ENCODE data around the gene GABRD. TPM values are rescaled to one million over a fixed set of nuclear protein-coding genes. Genes with fewer than 3 reads are reported as not detected.

GABRD gene
- total and polyA plus RNA-seq, 10 of the 15 experiments (the other 5 are each of a cell fraction or from before 2014, with no cell fraction given) = not detected

DNA sequence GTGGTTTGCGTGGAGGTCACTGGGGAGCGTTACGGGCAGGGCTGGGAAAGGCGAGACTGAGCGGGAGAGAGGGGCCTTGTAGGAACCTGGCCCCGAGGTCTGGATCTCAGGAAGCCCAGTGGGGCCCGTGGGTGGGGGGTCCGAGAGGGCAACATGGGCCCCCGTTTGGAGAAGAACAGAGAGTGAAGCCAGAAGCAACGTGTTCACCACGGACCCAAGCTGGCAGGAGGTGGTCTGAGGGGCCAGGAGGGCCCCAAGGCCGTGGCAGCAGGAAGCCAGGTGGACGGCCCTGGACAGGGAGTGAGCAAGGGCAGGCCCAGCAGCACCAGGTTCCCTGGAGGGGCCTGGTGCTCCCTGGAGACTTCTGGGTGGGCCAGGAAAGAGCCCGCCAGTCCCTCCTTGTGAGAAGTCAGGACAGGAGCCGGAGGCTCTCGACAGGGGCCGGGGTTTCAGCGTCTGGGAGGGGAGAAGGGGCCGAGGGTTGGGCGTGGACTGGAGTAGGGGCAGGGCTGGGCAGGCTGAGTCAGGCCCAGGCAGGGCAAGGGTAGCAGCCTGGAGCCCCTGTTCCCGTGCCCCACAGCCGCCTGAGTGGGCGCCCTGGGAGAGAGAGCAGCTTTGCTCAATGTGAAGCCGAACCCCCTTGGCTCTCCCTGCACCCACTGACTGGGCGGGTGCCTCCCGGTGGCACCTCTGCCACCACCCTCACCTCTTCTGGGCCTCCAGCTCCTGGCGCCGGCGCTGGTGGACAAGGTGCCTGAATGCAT is 49.0 kb upstream of the GABRD start:
- TF ChIP-seq BACH1 (IDR thresholded peaks at IDR 0.05; ENCODE audit: borderline replicate concordance) (no peak), GATAD2B (conservative IDR thresholded peaks at IDR 0.05; ENCODE audit: low read depth) (no peak), ASH2L (IDR thresholded peaks at IDR 0.05; ENCODE audit: borderline replicate concordance, low read depth) (no peak), USF2 (IDR thresholded peaks at IDR 0.05; ENCODE audit: borderline replicate concordance, low read depth, low read length) (no peak), NKRF (conservative IDR thresholded peaks at IDR 0.05) (no peak), ZSCAN29 (IDR thresholded peaks at IDR 0.05) (no peak), BCL11A (IDR thresholded peaks at IDR 0.05; ENCODE audit: low read depth, low read length) (no peak), IKZF1 (conservative IDR thresholded peaks at IDR 0.05) (no peak), WRNIP1 (IDR thresholded peaks at IDR 0.05; ENCODE audit: borderline replicate concordance, low read depth, low read length) (no peak), HDGF (IDR thresholded peaks at IDR 0.05) (no peak), FOXM1 (IDR thresholded peaks at IDR 0.05; ENCODE audit: low read depth, low read length) (no peak), ESRRA (IDR thresholded peaks at IDR 0.05; ENCODE audit: low read length) (no peak), HCFC1 (IDR thresholded peaks at IDR 0.05; ENCODE audit: low read length) (no peak), EGR1 (IDR thresholded peaks at IDR 0.05; ENCODE audit: borderline replicate concordance in 1 of 2, low read depth in 2 of 2, low read length in 2 of 2) (no peak)
- TF ChIP-seq, protein P1, sequence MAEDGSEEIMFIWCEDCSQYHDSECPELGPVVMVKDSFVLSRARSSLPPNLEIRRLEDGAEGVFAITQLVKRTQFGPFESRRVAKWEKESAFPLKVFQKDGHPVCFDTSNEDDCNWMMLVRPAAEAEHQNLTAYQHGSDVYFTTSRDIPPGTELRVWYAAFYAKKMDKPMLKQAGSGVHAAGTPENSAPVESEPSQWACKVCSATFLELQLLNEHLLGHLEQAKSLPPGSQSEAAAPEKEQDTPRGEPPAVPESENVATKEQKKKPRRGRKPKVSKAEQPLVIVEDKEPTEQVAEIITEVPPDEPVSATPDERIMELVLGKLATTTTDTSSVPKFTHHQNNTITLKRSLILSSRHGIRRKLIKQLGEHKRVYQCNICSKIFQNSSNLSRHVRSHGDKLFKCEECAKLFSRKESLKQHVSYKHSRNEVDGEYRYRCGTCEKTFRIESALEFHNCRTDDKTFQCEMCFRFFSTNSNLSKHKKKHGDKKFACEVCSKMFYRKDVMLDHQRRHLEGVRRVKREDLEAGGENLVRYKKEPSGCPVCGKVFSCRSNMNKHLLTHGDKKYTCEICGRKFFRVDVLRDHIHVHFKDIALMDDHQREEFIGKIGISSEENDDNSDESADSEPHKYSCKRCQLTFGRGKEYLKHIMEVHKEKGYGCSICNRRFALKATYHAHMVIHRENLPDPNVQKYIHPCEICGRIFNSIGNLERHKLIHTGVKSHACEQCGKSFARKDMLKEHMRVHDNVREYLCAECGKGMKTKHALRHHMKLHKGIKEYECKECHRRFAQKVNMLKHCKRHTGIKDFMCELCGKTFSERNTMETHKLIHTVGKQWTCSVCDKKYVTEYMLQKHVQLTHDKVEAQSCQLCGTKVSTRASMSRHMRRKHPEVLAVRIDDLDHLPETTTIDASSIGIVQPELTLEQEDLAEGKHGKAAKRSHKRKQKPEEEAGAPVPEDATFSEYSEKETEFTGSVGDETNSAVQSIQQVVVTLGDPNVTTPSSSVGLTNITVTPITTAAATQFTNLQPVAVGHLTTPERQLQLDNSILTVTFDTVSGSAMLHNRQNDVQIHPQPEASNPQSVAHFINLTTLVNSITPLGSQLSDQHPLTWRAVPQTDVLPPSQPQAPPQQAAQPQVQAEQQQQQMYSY (CRISPR knock-in tag; IDR thresholded peaks at IDR 0.05) = no peak
- ChIA-PET RAD21 (ENCODE audit: unreplicated experiment) (no interaction called here), CTCF (no interaction called here), POLR2A (no interaction called here), SMC1A (ENCODE audit: uncharacterized antibody, unreplicated experiment) (no interaction called here)
- in situ Hi-C loops (cut with MboI) = loop anchor here (25.0 kb wide), 1 partner anchor 817 kb away; no protein-coding TSS in a partner anchor
- no TSS peak for BruUV-seq (replicated peaks)
- ATAC-seq (no peak), DNase-seq (ENCODE audit: low read depth, low spot score) (no peak), FAIRE-seq (no peak)
- no peaks in the 10 kb centered on the region for H3K79me2 ChIP-seq (ENCODE audit: control insufficient read depth, insufficient read depth, low read length)
- no peak overlapping the region for H3K27ac ChIP-seq (ENCODE audit: control insufficient read depth, insufficient read depth)
- H3K9me3 ChIP-seq (replicated peaks; ENCODE audit: control insufficient read depth, insufficient read depth, low read length) = no peaks in the 10 kb centered on the region; the same call in 2 of the 3 replicates
- no peak overlapping the region for H3K9ac ChIP-seq (ENCODE audit: control insufficient read depth, insufficient read depth, low read length)
- H2AFZ ChIP-seq (ENCODE audit: control insufficient read depth, low read depth, low read length) = no peak overlapping the region
- WGBS (ENCODE audit: insufficient coverage, insufficient replicate concordance, low lambda C conversion rate, missing lambda C conversion rate) = 63% methylated on average over 26 of the region's 29 CpGs
- H3K4me1 ChIP-seq (ENCODE audit: control insufficient read depth, insufficient read depth, low read length) = no peaks in the 10 kb centered on the region
- no peaks in the 10 kb centered on the region for H3K36me3 ChIP-seq (ENCODE audit: control insufficient read depth in 2 of 2, insufficient read depth in 2 of 2, low read length in 1 of 2)
- intact Hi-C loops (cut with micrococcal nuclease; ENCODE audit: unreplicated experiment) = no loop called here
- H4K20me1 ChIP-seq (ENCODE audit: control insufficient read depth, insufficient read depth) = no peaks in the 10 kb centered on the region
- no peak overlapping the region for H3K4me3 ChIP-seq
- H3K4me2 ChIP-seq (ENCODE audit: control insufficient read depth, insufficient read depth) = no peak overlapping the region
- H3K27me3 ChIP-seq (replicated peaks in 1 of 2; ENCODE audit: control insufficient read depth in 2 of 2, insufficient read depth in 2 of 2, low read length in 1 of 2) = no peaks in the 10 kb centered on the region; a peak in 1 of 4 replicates

Measured in GM12878 (cell line).